Fibroblast of skin of left biceps (primary cell): ENCODE results near the gene FAM200B.
"Not testable (repeated sequence)": the region's sequence is repeated elsewhere in the genome, so short reads cannot be mapped to it uniquely, and the experiment has no call there.

Experiments used
- DNase-seq, 2 experiments: peaks; one replicate each; pipeline ENCODE4 v3.0.0-alpha.2; 2013; ENCODE audit warnings: low read depth in 2 of 2

FAM200B gene

GRCh38 chr4:15695729-15696128 is 14.1 kb downstream of the FAM200B start:
- no peak for DNase-seq

GRCh38 chr4:15696866-15697265 is 15.2 kb downstream of the FAM200B start:
- DNase-seq, result no peak

- no peak for DNase-seq
Observed at GRCh38 chr4:15702941-15703403, 21.3 kb downstream of the FAM200B start, which contains the start of gene BST1. Gene BST1 (plus strand): TSS chr4:15703065. CDS start chr4:15703145, 80 bp downstream.

- DNase-seq, result no peak
Observed at GRCh38 chr4:15703439-15703838, 21.8 kb downstream of the FAM200B start.

- no peak for DNase-seq
Observed at GRCh38 chr4:15704129-15704528, 22.5 kb downstream of the FAM200B start.

- no peak for DNase-seq
Observed at GRCh38 chr4:15706646-15707362, 25.2 kb downstream of the FAM200B start.

GRCh38 chr4:15707363-15707715 is 25.7 kb downstream of the FAM200B start:
- DNase-seq, result no peak

GRCh38 chr4:15711762-15712161 is 30.1 kb downstream of the FAM200B start:
- DNase-seq, result no peak

GRCh38 chr4:15712214-15712613 is 30.6 kb downstream of the FAM200B start:
- DNase-seq, result no peak

GRCh38 chr4:15714141-15714540 is 32.5 kb downstream of the FAM200B start:
- no peak for DNase-seq

GRCh38 chr4:15714646-15715435 is 33.2 kb downstream of the FAM200B start:
- DNase-seq, result no peak

GRCh38 chr4:15716115-15716514 is 34.5 kb downstream of the FAM200B start:
- no peak for DNase-seq

GRCh38 chr4:15717086-15717485 is 35.5 kb downstream of the FAM200B start:
- no peak for DNase-seq

GRCh38 chr4:15717657-15718416 is 36.2 kb downstream of the FAM200B start:
- no peak for DNase-seq

- DNase-seq, result no peak
Observed at GRCh38 chr4:15718465-15718864, 36.8 kb downstream of the FAM200B start.

- DNase-seq, result no peak
Observed at GRCh38 chr4:15718959-15719358, 37.3 kb downstream of the FAM200B start.

- no peak for DNase-seq
Observed at GRCh38 chr4:15719506-15719905, 37.9 kb downstream of the FAM200B start.

GRCh38 chr4:15720851-15721250 is 39.2 kb downstream of the FAM200B start:
- DNase-seq, result no peak

- DNase-seq, result no peak
Observed at GRCh38 chr4:15725608-15726007, 44.0 kb downstream of the FAM200B start.

GRCh38 chr4:15729910-15730533 is 48.4 kb downstream of the FAM200B start:
- no peak for DNase-seq

- DNase-seq, result not testable (repeated sequence)
Observed at GRCh38 chr4:15733061-15733460, 51.4 kb downstream of the FAM200B start.

- DNase-seq, result no peak
Observed at GRCh38 chr4:15735536-15735935, 53.9 kb downstream of the FAM200B start.
